Mesendoderm (in vitro differentiated cells): ENCODE measurements around the gene STXBP5L.
A peak's percentile ranks its signal among the peaks of the same experiment; 100 is the strongest.

ENCODE experiments used
- DNase-seq: peaks from one replicate; pipeline ENCODE4 v3.0.0; 2013
- H2AK5ac ChIP-seq: 2 replicates; pipeline ENCODE4 v1.6.1; 2013; ENCODE audit warnings: low read length, inconsistent platforms
- H2BK120ac ChIP-seq: 2 replicates; pipeline ENCODE4 v1.6.1; 2013; ENCODE audit warnings: low read depth, mild to moderate bottlenecking, low read length, moderate library complexity, mixed read lengths
- H2BK15ac ChIP-seq: replicated peaks from 2 replicates; pipeline ENCODE4 v1.6.1; 2013; ENCODE audit warnings: low read depth, mild to moderate bottlenecking, moderate library complexity
- H2BK5ac ChIP-seq: 2 replicates; pipeline ENCODE4 v1.6.1; 2013; ENCODE audit warnings: low read length, inconsistent platforms
- H3K18ac ChIP-seq: 2 replicates; pipeline ENCODE4 v1.6.1; 2013; ENCODE audit warnings: mild to moderate bottlenecking, low read length, mixed read lengths
- H3K23ac ChIP-seq: one replicate; pipeline ENCODE4 v1.6.1; 2013; ENCODE audit warnings: low read length
- H3K27ac ChIP-seq: 2 replicates; pipeline ENCODE4 v1.5.1; 2013; ENCODE audit warnings: low read depth, mild to moderate bottlenecking, inconsistent platforms, low read length, moderate library complexity
- H3K27me3 ChIP-seq: 2 replicates; pipeline ENCODE4 v1.6.1; 2013; ENCODE audit warnings: low read length, control low read depth, mild to moderate bottlenecking, inconsistent platforms; ENCODE audit not compliant: insufficient read depth, poor library complexity
- H3K36me3 ChIP-seq: 2 replicates; pipeline ENCODE4 v1.6.1; 2013; ENCODE audit warnings: low read length, inconsistent platforms; ENCODE audit not compliant: control insufficient read depth, insufficient read depth
- H3K4ac ChIP-seq: one replicate; pipeline ENCODE4 v1.6.1; 2013; ENCODE audit warnings: low read depth, mild to moderate bottlenecking, low read length, moderate library complexity
- H3K4me1 ChIP-seq: 2 replicates; pipeline ENCODE4 v1.6.1; 2013; ENCODE audit warnings: low read depth, low read length, inconsistent platforms; ENCODE audit not compliant: control insufficient read depth
- H3K4me2 ChIP-seq: 2 replicates; pipeline ENCODE4 v1.6.1; 2013; ENCODE audit warnings: low read length
- H3K4me3 ChIP-seq: 2 replicates; pipeline ENCODE4 v1.5.1; 2013; ENCODE audit warnings: mild to moderate bottlenecking, low read length
- H3K56ac ChIP-seq: one replicate; pipeline ENCODE4 v1.6.1; 2013; ENCODE audit warnings: low read length
- H3K79me1 ChIP-seq: 2 replicates; pipeline ENCODE4 v1.6.1; 2013; ENCODE audit warnings: low read length, inconsistent platforms
- H3K79me2 ChIP-seq: 2 replicates; pipeline ENCODE4 v1.6.1; 2013; ENCODE audit warnings: mild to moderate bottlenecking, low read length; ENCODE audit not compliant: control insufficient read depth, insufficient read depth
- H3K9ac ChIP-seq: 2 replicates; pipeline ENCODE4 v1.6.1; 2013; ENCODE audit warnings: low read length, inconsistent platforms
- H4K5ac ChIP-seq: one replicate; pipeline ENCODE4 v1.6.1; 2013; ENCODE audit warnings: low read length
- H4K8ac ChIP-seq: one replicate; pipeline ENCODE4 v1.6.1; 2013; ENCODE audit warnings: low read depth, mild to moderate bottlenecking, control low read depth, low read length, moderate library complexity
- WGBS: extraction: QIAGEN DNeasy Blood & Tissue Kit; methylation state at CpG from one replicate; pipeline ENCODE4 v1.1.7; 2013; ENCODE audit warnings: low lambda C conversion rate, missing lambda C conversion rate; ENCODE audit not compliant: insufficient coverage; ENCODE audit errors: extremely low coverage; 5-methylcytosine and 5-hydroxymethylcytosine counted together

STXBP5L gene

GRCh38 chr3:121152573-121152972 is 244.6 kb downstream of the STXBP5L start:
- Histone ChIP-seq H3K27ac (no peak overlapping the region), H3K56ac (no peak overlapping the region), H2BK120ac (no peak overlapping the region), H3K23ac (no peak overlapping the region), H3K79me2 (no peaks in the 10 kb centered on the region), H4K5ac (no peak overlapping the region), H3K18ac (no peak overlapping the region), H3K4ac (no peak overlapping the region), H3K79me1 (no peaks in the 10 kb centered on the region), H3K4me2 (no peak overlapping the region), H2AK5ac (no peak overlapping the region), H3K27me3 (no peaks in the 10 kb centered on the region), H2BK5ac (no peak overlapping the region), H4K8ac (no peak overlapping the region), H3K4me3 (no peak overlapping the region), H3K4me1 (no peaks in the 10 kb centered on the region), H3K9ac (no peak overlapping the region), H3K36me3 (no peaks in the 10 kb centered on the region), H2BK15ac (no peak overlapping the region)
- peak; percentile 35 for DNase-seq
- no CpG with 5 or more reads among the region's 4 CpGs for WGBS

DNA sequence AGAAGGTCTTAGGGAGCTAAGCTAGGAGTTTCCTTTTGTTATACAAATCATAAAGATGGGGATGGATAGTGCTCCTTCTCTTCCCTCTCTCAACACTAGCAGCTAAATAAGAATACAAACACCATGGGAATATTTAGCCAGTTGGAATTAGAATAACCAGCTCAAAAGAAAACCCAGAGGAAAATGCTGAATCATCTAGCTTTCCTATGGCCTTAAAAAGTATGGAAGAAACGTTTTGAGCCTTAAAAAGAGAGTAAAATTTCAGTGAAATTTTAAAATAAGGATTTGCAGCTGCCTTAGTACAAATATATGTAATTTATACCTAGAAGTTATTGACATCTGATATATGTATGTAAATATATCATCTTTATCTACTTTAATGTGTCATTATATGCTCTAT is 245.8 kb downstream of the STXBP5L start:
- Histone ChIP-seq H3K9ac (no peak overlapping the region), H3K27me3 (no peaks in the 10 kb centered on the region), H3K56ac (no peak overlapping the region), H2BK120ac (no peak overlapping the region), H2AK5ac (no peak overlapping the region), H3K4ac (no peak overlapping the region), H3K4me3 (no peak overlapping the region), H4K5ac (no peak overlapping the region), H3K36me3 (no peaks in the 10 kb centered on the region), H3K4me1 (no peaks in the 10 kb centered on the region), H3K23ac (no peak overlapping the region), H3K27ac (no peak overlapping the region), H4K8ac (no peak overlapping the region), H2BK15ac (no peak overlapping the region), H2BK5ac (no peak overlapping the region), H3K4me2 (no peak overlapping the region), H3K79me1 (no peaks in the 10 kb centered on the region), H3K18ac (no peak overlapping the region), H3K79me2 (no peaks in the 10 kb centered on the region)
- WGBS = no CpG with 5 or more reads among the region's 1 CpG
- DNase-seq = peak; percentile 4

- Histone ChIP-seq H3K4me2 (no peak overlapping the region), H2BK5ac (no peak overlapping the region), H3K18ac (no peak overlapping the region), H3K79me1 (no peaks in the 10 kb centered on the region), H3K27me3 (no peaks in the 10 kb centered on the region), H4K8ac (no peak overlapping the region), H3K9ac (no peak overlapping the region), H3K4me3 (no peak overlapping the region), H3K56ac (no peak overlapping the region), H2BK15ac (no peak overlapping the region), H3K79me2 (no peaks in the 10 kb centered on the region), H3K23ac (no peak overlapping the region), H2BK120ac (no peak overlapping the region), H3K4ac (no peak overlapping the region), H2AK5ac (no peak overlapping the region), H3K36me3 (no peaks in the 10 kb centered on the region), H3K27ac (no peak overlapping the region), H4K5ac (no peak overlapping the region), H3K4me1 (no peaks in the 10 kb centered on the region)
- DNase-seq = peak; percentile 60
- WGBS = no CpG with 5 or more reads among the region's 1 CpG
Observed at GRCh38 chr3:121155028-121155427, 247.0 kb downstream of the STXBP5L start.

GRCh38 chr3:121165397-121165837 is 257.4 kb downstream of the STXBP5L start:
- Histone ChIP-seq H4K8ac (no peak overlapping the region), H3K9ac (no peak overlapping the region), H2AK5ac (no peak overlapping the region), H2BK15ac (no peak overlapping the region), H3K23ac (no peak overlapping the region), H4K5ac (no peak overlapping the region), H3K79me1 (no peaks in the 10 kb centered on the region), H2BK120ac (no peak overlapping the region), H2BK5ac (no peak overlapping the region), H3K27ac (no peak overlapping the region), H3K36me3 (no peaks in the 10 kb centered on the region), H3K4me1 (no peaks in the 10 kb centered on the region), H3K4me2 (no peak overlapping the region), H3K4ac (no peak overlapping the region), H3K18ac (no peak overlapping the region), H3K79me2 (no peaks in the 10 kb centered on the region), H3K27me3 (no peaks in the 10 kb centered on the region), H3K56ac (peak overlapping the region; percentile 25), H3K4me3 (no peak overlapping the region)
- WGBS = no CpG with 5 or more reads among the region's 7 CpGs
- DNase-seq = peak; percentile 51

DNA sequence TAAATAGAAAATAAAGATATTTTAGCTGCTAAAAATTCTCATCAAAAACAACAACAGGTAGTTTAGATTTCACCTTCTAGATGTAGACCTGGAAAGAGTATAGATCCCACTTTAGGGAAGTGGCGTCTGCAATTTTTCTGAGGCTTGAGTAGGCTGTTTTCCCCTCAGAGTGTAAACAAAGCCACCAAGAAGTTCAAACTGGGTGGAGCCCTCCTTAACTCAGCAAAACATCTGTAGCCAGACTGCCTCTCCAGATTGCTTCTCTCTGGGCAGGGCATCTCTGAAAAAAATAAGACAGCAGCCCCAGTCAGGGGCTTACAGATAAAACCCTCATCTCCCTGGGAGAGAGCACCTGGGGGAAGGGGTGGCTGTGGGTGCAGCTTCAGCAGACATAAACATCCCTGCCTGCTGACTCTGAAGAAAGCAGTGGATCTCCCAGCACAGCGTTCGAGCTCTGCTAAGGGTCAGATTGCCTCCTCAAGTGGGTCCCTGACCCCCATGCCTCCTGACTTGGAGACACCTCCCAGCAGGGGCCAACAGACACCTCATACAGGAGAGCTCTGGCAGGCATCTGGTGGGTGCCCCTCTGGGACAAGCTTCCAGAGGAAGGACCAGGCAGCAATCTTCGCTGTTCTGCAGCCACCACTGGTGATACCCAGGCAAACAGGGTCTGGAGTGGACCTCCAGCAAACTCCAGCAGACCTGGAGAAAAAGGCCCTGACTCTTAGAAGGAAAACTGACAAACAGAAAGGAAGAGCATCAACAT is 259.6 kb downstream of the STXBP5L start:
- no peak overlapping the region for H3K56ac ChIP-seq
- H2BK15ac ChIP-seq = no peak overlapping the region
- H3K4me1 ChIP-seq = no peaks in the 10 kb centered on the region
- no peaks in the 10 kb centered on the region for H3K27me3 ChIP-seq
- H2AK5ac ChIP-seq = no peak overlapping the region
- no peak overlapping the region for H3K4ac ChIP-seq
- no peaks in the 10 kb centered on the region for H3K79me1 ChIP-seq
- H3K4me2 ChIP-seq = no peak overlapping the region
- no peak for DNase-seq
- H3K9ac ChIP-seq = no peak overlapping the region
- H4K8ac ChIP-seq = no peak overlapping the region
- WGBS = no CpG with 5 or more reads among the region's 4 CpGs
- H3K36me3 ChIP-seq = no peaks in the 10 kb centered on the region
- H3K23ac ChIP-seq = no peak overlapping the region
- H3K27ac ChIP-seq = no peak overlapping the region
- H4K5ac ChIP-seq = no peak overlapping the region
- no peak overlapping the region for H3K18ac ChIP-seq
- no peaks in the 10 kb centered on the region for H3K79me2 ChIP-seq
- H3K4me3 ChIP-seq = no peak overlapping the region
- no peak overlapping the region for H2BK120ac ChIP-seq
- H2BK5ac ChIP-seq = no peak overlapping the region

DNA sequence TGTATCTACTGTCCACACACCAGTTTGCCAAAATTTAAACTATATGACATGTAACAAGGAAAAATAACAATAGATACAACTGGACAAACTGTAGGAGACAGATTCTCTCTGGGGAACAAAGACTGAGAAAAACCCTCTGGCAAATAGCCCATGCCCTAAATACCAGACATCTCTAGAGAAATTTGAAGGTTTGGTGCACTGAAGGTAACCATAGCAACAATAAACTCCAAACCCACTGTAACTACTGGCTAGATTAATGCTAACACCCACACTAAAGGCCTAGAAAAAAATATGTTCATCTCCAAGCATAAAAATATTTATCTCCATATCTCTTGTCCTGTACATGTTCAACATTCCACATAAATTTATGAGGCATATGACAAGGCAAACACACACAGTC is 267.1 kb downstream of the STXBP5L start:
- no peaks in the 10 kb centered on the region for H3K79me1 ChIP-seq
- no peak overlapping the region for H4K8ac ChIP-seq
- no peak overlapping the region for H3K4me3 ChIP-seq
- DNase-seq = no peak
- no peak overlapping the region for H2BK120ac ChIP-seq
- no peak overlapping the region for H2BK5ac ChIP-seq
- H3K18ac ChIP-seq = no peak overlapping the region
- H3K79me2 ChIP-seq = no peaks in the 10 kb centered on the region
- no peaks in the 10 kb centered on the region for H3K4me1 ChIP-seq
- no peaks in the 10 kb centered on the region for H3K27me3 ChIP-seq
- H3K4me2 ChIP-seq = no peak overlapping the region
- H3K9ac ChIP-seq = no peak overlapping the region
- H4K5ac ChIP-seq = no peak overlapping the region
- H2BK15ac ChIP-seq = no peak overlapping the region
- H3K56ac ChIP-seq = no peak overlapping the region
- H2AK5ac ChIP-seq = no peak overlapping the region
- H3K4ac ChIP-seq = no peak overlapping the region
- no peaks in the 10 kb centered on the region for H3K36me3 ChIP-seq
- H3K27ac ChIP-seq = no peak overlapping the region
- no peak overlapping the region for H3K23ac ChIP-seq
